ENCODE results near the gene TRAM1L1. TPM values are rescaled to one million over a fixed set of nuclear protein-coding genes. Genes with fewer than 3 reads are reported as not detected.

TRAM1L1 gene
- total RNA-seq, 1 donor: 3.2 TPM

DNA sequence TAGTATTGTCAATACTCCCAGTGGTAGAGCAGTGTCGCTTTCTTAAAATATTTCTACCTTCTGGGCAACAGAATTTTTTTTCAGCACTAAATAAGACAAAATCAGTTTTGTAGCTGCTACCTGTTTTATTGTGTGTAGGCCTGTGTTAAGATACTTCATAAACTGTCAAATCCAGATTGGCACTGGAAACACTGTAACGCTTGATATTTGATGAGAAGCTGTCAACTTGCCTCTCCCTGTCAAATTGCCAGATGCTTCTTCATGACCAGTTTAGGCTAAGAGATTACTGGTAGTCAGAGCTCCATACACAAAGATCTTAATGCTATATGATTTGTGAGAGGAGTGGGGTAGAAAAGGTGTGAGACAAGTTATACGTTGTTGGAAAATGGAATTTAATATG, 17.3 kb downstream of the TRAM1L1 start:
- no peak overlapping the region for H3K4me3 ChIP-seq (ENCODE audit: low read depth, low read length)
- DNase-seq (ENCODE audit: low read depth): no peak
- TF ChIP-seq CTCF (IDR thresholded peaks at IDR 0.05; ENCODE audit: insufficient read depth, low read length): no peak

GRCh38 chr4:117063961-117064696, 21.2 kb downstream of the TRAM1L1 start:
- no peak for TF ChIP-seq CTCF (IDR thresholded peaks at IDR 0.05; ENCODE audit: insufficient read depth, low read length)
- peak; percentile 2 for DNase-seq (ENCODE audit: low read depth)
- H3K4me3 ChIP-seq (ENCODE audit: low read depth, low read length): no peak overlapping the region

- TF ChIP-seq CTCF (IDR thresholded peaks at IDR 0.05; ENCODE audit: insufficient read depth, low read length): no peak
- DNase-seq (ENCODE audit: low read depth): no peak
- H3K4me3 ChIP-seq (ENCODE audit: low read depth, low read length): no peak overlapping the region
Measured at GRCh38 chr4:117042962-117043361, 42.4 kb downstream of the TRAM1L1 start.
